ENCODE data around the gene ZNF587. TPM values are rescaled to one million over a fixed set of nuclear protein-coding genes. Genes with fewer than 3 reads are reported as not detected.
"Not testable (repeated sequence)": the region's sequence is repeated elsewhere in the genome, so short reads cannot be mapped to it uniquely, and the experiment has no call there.

The ZNF587 gene
- total RNA-seq, 4 donors from 2014 or later = 22.4 to 61.0 (median 44.8) TPM

GRCh38 chr19:57867868-57868492 lies 18.3 kb downstream of the ZNF587 start:
- Histone ChIP-seq H3K4me1 (no peaks in the 10 kb centered on the region), H3K4me3 (no peak overlapping the region), H3K36me3 (peaks cover 0 to 65% (median 32%) of the 10 kb centered on the region in 4 donors), H3K27me3 (no peaks in the 10 kb centered on the region), H3K27ac (no peak overlapping the region), H3K9me3 (peaks cover 59 to 82% of the 10 kb centered on the region in 2 donors)
- TF ChIP-seq EP300 (IDR thresholded peaks at IDR 0.05; ENCODE audit: low read depth) = no peak
- TF ChIP-seq POLR2AphosphoS5 (IDR thresholded peaks at IDR 0.05) = no peak
- no peak for TF ChIP-seq CTCF (IDR thresholded peaks at IDR 0.05)
- no peak for TF ChIP-seq POLR2A (IDR thresholded peaks at IDR 0.05)
- in situ Hi-C loops (cut with MboI; ENCODE audit: low pct_ligation_motif_present in 1 of 4, low pct_unique_long_range_greater_than_20kb in 1 of 4, low sequenced_read_pairs in 3 of 4) = no loop called here
- WGBS, 2 donors (ENCODE audit: low coverage in 1 of 2) = 93 to 100% methylated on average over 1 to 7 of the region's 7 CpGs
- intact Hi-C loops (cut with DNase I; ENCODE audit: low total_unique reads) = no loop called here
- DNase-seq = no peak

- in situ Hi-C loops (cut with MboI; ENCODE audit: low pct_ligation_motif_present in 1 of 4, low pct_unique_long_range_greater_than_20kb in 1 of 4, low sequenced_read_pairs in 3 of 4); H3K27me3 ChIP-seq; intact Hi-C loops (cut with DNase I; ENCODE audit: low total_unique reads); H3K27ac ChIP-seq; H3K4me1 ChIP-seq; H3K4me3 ChIP-seq; DNase-seq: not testable (repeated sequence)
- Histone ChIP-seq H3K9me3 (peaks cover 65 to 90% of the 10 kb centered on the region in 2 donors), H3K36me3 (peaks cover 0 to 63% (median 31%) of the 10 kb centered on the region in 4 donors)
- WGBS, 2 donors (ENCODE audit: low coverage in 1 of 2) = 93 to 100% methylated on average over 5 to 6 of the region's 6 CpGs
Measured at GRCh38 chr19:57869655-57870054, 20.0 kb downstream of the ZNF587 start.

GRCh38 chr19:57870225-57870624 lies 20.6 kb downstream of the ZNF587 start:
- Histone ChIP-seq H3K4me3 (no peak overlapping the region), H3K4me1 (no peaks in the 10 kb centered on the region), H3K9me3 (peaks cover 61 to 91% of the 10 kb centered on the region in 2 donors), H3K27me3 (no peaks in the 10 kb centered on the region), H3K36me3 (peaks cover 0 to 58% (median 29%) of the 10 kb centered on the region in 4 donors), H3K27ac (no peak overlapping the region)
- no peak for DNase-seq
- 90 to 92% methylated on average over 1 to 2 of the region's 2 CpGs for WGBS, 2 donors (ENCODE audit: low coverage in 1 of 2)
- intact Hi-C loops (cut with DNase I; ENCODE audit: low total_unique reads) (no loop called here), in situ Hi-C loops (cut with MboI; ENCODE audit: low pct_ligation_motif_present in 1 of 4, low pct_unique_long_range_greater_than_20kb in 1 of 4, low sequenced_read_pairs in 3 of 4) (no loop called here)
- TF ChIP-seq EP300 (IDR thresholded peaks at IDR 0.05; ENCODE audit: low read depth) (no peak), POLR2A (IDR thresholded peaks at IDR 0.05) (no peak), CTCF (IDR thresholded peaks at IDR 0.05) (no peak), POLR2AphosphoS5 (IDR thresholded peaks at IDR 0.05) (no peak)

- TF ChIP-seq POLR2A (IDR thresholded peaks at IDR 0.05) (no peak), CTCF (IDR thresholded peaks at IDR 0.05) (no peak), EP300 (IDR thresholded peaks at IDR 0.05; ENCODE audit: low read depth) (no peak), POLR2AphosphoS5 (IDR thresholded peaks at IDR 0.05) (no peak)
- H3K27ac ChIP-seq = no peak overlapping the region
- peaks cover 0 to 49% (median 19%) of the 10 kb centered on the region in 4 donors for H3K36me3 ChIP-seq
- no peaks in the 10 kb centered on the region for H3K27me3 ChIP-seq
- no peak for DNase-seq
- H3K9me3 ChIP-seq = peaks cover 60 to 88% of the 10 kb centered on the region in 2 donors
- no peaks in the 10 kb centered on the region for H3K4me1 ChIP-seq
- in situ Hi-C loops (cut with MboI; ENCODE audit: low pct_ligation_motif_present in 1 of 4, low pct_unique_long_range_greater_than_20kb in 1 of 4, low sequenced_read_pairs in 3 of 4) = no loop called here
- H3K4me3 ChIP-seq = no peak overlapping the region
- intact Hi-C loops (cut with DNase I; ENCODE audit: low total_unique reads) = no loop called here
Measured at GRCh38 chr19:57872450-57872849, 22.8 kb downstream of the ZNF587 start.

GRCh38 chr19:57873883-57874799 lies 24.5 kb downstream of the ZNF587 start:
- H3K27me3 ChIP-seq; intact Hi-C loops (cut with DNase I; ENCODE audit: low total_unique reads); in situ Hi-C loops (cut with MboI; ENCODE audit: low pct_ligation_motif_present in 1 of 4, low pct_unique_long_range_greater_than_20kb in 1 of 4, low sequenced_read_pairs in 3 of 4); H3K4me3 ChIP-seq; H3K27ac ChIP-seq; H3K4me1 ChIP-seq; DNase-seq: not testable (repeated sequence)
- Histone ChIP-seq H3K9me3 (peaks cover 47 to 82% of the 10 kb centered on the region in 2 donors), H3K36me3 (peaks cover 0 to 47% (median 12%) of the 10 kb centered on the region in 4 donors)
- WGBS, 2 donors (ENCODE audit: low coverage in 1 of 2) = 92 to 99% methylated on average over 8 of the region's 8 CpGs
